ENCODE results near the gene GCKR. TPM values are rescaled to one million over a fixed set of nuclear protein-coding genes. Genes with fewer than 3 reads are reported as not detected.

The GCKR gene
- total and polyA plus RNA-seq, 2 of the 13 experiments (the other 11 are each of a cell fraction or from before 2014, with no cell fraction given), result 15.2 to 48.3 TPM

DNA sequence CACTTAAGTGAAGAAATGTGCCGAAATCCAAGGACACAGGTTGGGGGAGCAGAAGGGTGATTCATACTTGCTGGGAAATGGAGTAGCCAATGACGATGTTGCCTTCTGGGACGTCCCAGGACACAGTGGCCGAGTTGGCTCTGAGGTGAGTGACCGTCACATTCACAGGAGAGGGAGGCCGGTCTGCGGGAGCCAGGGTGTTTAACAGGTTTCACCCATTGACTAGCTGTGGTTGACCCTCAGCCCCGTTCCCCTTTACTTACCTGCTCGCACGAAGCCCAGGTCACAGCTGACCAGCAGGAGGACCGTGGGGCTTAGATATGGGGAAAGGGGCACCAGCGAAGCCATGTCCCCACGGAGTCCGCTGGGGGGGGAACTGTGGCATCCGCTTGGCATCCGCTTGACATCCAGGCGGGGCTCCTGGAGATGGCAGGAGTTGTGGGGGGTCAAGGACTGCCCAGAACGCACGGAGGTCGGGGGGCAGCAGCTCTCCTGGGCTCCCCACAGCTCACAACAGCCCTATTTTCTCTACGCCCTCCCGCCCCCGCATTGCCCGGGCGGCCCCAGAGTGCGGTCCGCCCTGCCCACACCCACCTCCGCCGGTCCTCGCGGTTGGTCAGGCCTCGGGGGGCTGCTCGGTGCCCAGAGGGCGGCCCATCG, 2.2 kb upstream of the GCKR start (continued):
- TF ChIP-seq, protein P1, sequence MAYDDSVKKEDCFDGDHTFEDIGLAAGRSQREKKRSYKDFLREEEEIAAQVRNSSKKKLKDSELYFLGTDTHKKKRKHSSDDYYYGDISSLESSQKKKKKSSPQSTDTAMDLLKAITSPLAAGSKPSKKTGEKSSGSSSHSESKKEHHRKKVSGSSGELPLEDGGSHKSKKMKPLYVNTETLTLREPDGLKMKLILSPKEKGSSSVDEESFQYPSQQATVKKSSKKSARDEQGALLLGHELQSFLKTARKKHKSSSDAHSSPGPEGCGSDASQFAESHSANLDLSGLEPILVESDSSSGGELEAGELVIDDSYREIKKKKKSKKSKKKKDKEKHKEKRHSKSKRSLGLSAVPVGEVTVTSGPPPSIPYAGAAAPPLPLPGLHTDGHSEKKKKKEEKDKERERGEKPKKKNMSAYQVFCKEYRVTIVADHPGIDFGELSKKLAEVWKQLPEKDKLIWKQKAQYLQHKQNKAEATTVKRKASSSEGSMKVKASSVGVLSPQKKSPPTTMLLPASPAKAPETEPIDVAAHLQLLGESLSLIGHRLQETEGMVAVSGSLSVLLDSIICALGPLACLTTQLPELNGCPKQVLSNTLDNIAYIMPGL (CRISPR knock-in tag; IDR thresholded peaks at IDR 0.05; ENCODE audit: borderline replicate concordance in 1 of 2, low read depth in 1 of 2), result peak; percentile 38 to 40; a peak in 2 of 4 replicates
- no peak for TF ChIP-seq SATB2 (CRISPR knock-in tag; IDR thresholded peaks at IDR 0.05)
- TF ChIP-seq ZNF136 (CRISPR knock-in tag; IDR thresholded peaks at IDR 0.05; ENCODE audit: low read depth), result no peak
- peak; percentile 2; the same call in 1 of the 2 replicates for TF ChIP-seq SP5 (CRISPR knock-in tag; IDR thresholded peaks at IDR 0.05; ENCODE audit: borderline replicate concordance, low read depth)
- TF ChIP-seq ZNF678 (CRISPR knock-in tag; IDR thresholded peaks at IDR 0.05), result no peak
- no peak for TF ChIP-seq RBAK (CRISPR knock-in tag; IDR thresholded peaks at IDR 0.05)
- no peak for TF ChIP-seq GATA4 (IDR thresholded peaks at IDR 0.05; ENCODE audit: borderline replicate concordance, low read depth)
- no peak for TF ChIP-seq NR2F1 (CRISPR knock-in tag; IDR thresholded peaks at IDR 0.05)
- TF ChIP-seq, protein P2, sequence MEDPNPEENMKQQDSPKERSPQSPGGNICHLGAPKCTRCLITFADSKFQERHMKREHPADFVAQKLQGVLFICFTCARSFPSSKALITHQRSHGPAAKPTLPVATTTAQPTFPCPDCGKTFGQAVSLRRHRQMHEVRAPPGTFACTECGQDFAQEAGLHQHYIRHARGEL (CRISPR knock-in tag; IDR thresholded peaks at IDR 0.05), result 0 out of 2 replicates have a peak, but pooled peaks have one; percentile 13
- TF ChIP-seq SSRP1 (CRISPR knock-in tag; IDR thresholded peaks at IDR 0.05), result 0 out of 2 replicates have a peak, but pooled peaks have one; percentile 51
- TF ChIP-seq, protein P3, sequence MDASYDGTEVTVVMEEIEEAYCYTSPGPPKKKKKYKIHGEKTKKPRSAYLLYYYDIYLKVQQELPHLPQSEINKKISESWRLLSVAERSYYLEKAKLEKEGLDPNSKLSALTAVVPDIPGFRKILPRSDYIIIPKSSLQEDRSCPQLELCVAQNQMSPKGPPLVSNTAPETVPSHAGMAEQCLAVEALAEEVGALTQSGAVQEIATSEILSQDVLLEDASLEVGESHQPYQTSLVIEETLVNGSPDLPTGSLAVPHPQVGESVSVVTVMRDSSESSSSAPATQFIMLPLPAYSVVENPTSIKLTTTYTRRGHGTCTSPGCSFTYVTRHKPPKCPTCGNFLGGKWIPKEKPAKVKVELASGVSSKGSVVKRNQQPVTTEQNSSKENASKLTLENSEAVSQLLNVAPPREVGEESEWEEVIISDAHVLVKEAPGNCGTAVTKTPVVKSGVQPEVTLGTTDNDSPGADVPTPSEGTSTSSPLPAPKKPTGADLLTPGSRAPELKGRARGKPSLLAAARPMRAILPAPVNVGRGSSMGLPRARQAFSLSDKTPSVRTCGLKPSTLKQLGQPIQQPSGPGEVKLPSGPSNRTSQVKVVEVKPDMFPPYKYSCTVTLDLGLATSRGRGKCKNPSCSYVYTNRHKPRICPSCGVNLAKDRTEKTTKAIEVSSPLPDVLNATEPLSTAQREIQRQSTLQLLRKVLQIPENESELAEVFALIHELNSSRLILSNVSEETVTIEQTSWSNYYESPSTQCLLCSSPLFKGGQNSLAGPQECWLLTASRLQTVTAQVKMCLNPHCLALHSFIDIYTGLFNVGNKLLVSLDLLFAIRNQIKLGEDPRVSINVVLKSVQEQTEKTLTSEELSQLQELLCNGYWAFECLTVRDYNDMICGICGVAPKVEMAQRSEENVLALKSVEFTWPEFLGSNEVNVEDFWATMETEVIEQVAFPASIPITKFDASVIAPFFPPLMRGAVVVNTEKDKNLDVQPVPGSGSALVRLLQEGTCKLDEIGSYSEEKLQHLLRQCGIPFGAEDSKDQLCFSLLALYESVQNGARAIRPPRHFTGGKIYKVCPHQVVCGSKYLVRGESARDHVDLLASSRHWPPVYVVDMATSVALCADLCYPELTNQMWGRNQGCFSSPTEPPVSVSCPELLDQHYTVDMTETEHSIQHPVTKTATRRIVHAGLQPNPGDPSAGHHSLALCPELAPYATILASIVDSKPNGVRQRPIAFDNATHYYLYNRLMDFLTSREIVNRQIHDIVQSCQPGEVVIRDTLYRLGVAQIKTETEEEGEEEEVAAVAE (CRISPR knock-in tag; IDR thresholded peaks at IDR 0.05; ENCODE audit: borderline replicate concordance), result peak; percentile 93
- TF ChIP-seq ZNF329 (CRISPR knock-in tag; IDR thresholded peaks at IDR 0.05; ENCODE audit: low read depth), result 0 out of 2 replicates have a peak, but pooled peaks have one; percentile 11
- TF ChIP-seq, protein P4, sequence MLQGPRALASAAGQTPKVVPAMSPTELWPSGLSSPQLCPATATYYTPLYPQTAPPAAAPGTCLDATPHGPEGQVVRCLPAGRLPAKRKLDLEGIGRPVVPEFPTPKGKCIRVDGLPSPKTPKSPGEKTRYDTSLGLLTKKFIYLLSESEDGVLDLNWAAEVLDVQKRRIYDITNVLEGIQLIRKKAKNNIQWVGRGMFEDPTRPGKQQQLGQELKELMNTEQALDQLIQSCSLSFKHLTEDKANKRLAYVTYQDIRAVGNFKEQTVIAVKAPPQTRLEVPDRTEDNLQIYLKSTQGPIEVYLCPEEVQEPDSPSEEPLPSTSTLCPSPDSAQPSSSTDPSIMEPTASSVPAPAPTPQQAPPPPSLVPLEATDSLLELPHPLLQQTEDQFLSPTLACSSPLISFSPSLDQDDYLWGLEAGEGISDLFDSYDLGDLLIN (CRISPR knock-in tag; IDR thresholded peaks at IDR 0.05; ENCODE audit: borderline replicate concordance), result 0 out of 2 replicates have a peak, but pooled peaks have one; percentile 12
- TF ChIP-seq ZNF496 (CRISPR knock-in tag; IDR thresholded peaks at IDR 0.05; ENCODE audit: insufficient replicate concordance), result no peak
- peak; percentile 51; the same call in 1 of the 2 replicates for TF ChIP-seq SIN3A (IDR thresholded peaks at IDR 0.05; ENCODE audit: borderline replicate concordance, low read depth, low read length)
- peak; percentile 42 for TF ChIP-seq SALL1 (CRISPR knock-in tag; IDR thresholded peaks at IDR 0.05)
- 0 out of 2 replicates have a peak, but pooled peaks have one; percentile 40 for TF ChIP-seq HDAC1 (CRISPR knock-in tag; IDR thresholded peaks at IDR 0.05)
- TF ChIP-seq ZNF670 (CRISPR knock-in tag; IDR thresholded peaks at IDR 0.05; ENCODE audit: borderline replicate concordance), result no peak

All from HepG2 (cell line).